A673 (cell line): ENCODE data around the gene HBG1.

Experiments
- EZH2 ChIP-seq: fragments of 200-600 bp; sonication (generic); IDR thresholded peaks from 2 replicates; pipeline ENCODE4 v1.6.1; 2017; ENCODE audit warnings: borderline replicate concordance, low read depth, mild to moderate bottlenecking, mixed read lengths, antibody characterized with exemption, low read length; ENCODE audit not compliant: poor library complexity, severe bottlenecking
- TF ChIP-seq, protein P1 (sequence below): fragments of 300-800, 200-600 bp; sonication (generic); conservative IDR thresholded peaks from 2 replicates; pipeline ENCODE4 v1.5.1; 2017; ENCODE audit warnings: low read depth, mild to moderate bottlenecking, antibody characterized with exemption, low read length, moderate library complexity, mixed read lengths

DNA sequence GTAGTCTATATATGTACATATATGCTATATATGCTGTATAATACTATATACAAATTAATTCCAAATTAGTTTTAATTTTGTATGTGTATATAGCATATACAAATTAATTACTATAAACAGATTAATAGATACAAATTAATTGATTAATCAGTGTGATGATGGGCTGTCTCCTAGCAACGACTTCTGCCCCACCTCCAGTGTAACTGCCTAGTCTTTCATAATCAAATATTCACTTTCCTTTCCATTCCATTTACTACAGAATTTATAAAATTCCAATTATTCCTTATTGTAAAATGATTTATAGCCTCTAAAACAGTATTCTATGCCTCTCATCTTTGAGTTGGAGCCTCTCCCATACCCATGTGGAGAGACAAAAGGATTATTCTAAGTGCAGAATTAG is 16.4 kb downstream of the HBG1 start:
- TF ChIP-seq, protein P1, sequence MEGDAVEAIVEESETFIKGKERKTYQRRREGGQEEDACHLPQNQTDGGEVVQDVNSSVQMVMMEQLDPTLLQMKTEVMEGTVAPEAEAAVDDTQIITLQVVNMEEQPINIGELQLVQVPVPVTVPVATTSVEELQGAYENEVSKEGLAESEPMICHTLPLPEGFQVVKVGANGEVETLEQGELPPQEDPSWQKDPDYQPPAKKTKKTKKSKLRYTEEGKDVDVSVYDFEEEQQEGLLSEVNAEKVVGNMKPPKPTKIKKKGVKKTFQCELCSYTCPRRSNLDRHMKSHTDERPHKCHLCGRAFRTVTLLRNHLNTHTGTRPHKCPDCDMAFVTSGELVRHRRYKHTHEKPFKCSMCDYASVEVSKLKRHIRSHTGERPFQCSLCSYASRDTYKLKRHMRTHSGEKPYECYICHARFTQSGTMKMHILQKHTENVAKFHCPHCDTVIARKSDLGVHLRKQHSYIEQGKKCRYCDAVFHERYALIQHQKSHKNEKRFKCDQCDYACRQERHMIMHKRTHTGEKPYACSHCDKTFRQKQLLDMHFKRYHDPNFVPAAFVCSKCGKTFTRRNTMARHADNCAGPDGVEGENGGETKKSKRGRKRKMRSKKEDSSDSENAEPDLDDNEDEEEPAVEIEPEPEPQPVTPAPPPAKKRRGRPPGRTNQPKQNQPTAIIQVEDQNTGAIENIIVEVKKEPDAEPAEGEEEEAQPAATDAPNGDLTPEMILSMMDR = no peak
- no peak for TF ChIP-seq EZH2
